ENCODE data around the gene SWT1.

DNA sequence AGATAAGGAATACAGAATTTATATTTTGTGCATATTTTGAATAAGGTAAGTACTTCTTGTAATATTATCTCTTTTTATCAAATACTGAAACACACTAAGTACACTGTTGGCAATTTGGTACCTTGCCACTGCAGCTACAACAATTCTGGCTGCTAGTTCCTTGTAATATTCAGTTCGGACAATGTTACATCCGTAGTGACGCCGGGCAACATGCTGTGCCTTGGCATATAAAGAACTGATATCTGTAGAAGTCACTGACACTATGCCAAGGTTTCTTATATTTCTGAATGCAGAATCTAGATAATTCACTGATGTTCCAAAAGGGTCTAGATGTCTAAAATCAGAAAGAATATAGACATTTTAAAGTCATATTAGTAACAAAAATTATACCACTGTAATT, 17.7 kb upstream of the SWT1 start:
- TF ChIP-seq, protein P1, sequence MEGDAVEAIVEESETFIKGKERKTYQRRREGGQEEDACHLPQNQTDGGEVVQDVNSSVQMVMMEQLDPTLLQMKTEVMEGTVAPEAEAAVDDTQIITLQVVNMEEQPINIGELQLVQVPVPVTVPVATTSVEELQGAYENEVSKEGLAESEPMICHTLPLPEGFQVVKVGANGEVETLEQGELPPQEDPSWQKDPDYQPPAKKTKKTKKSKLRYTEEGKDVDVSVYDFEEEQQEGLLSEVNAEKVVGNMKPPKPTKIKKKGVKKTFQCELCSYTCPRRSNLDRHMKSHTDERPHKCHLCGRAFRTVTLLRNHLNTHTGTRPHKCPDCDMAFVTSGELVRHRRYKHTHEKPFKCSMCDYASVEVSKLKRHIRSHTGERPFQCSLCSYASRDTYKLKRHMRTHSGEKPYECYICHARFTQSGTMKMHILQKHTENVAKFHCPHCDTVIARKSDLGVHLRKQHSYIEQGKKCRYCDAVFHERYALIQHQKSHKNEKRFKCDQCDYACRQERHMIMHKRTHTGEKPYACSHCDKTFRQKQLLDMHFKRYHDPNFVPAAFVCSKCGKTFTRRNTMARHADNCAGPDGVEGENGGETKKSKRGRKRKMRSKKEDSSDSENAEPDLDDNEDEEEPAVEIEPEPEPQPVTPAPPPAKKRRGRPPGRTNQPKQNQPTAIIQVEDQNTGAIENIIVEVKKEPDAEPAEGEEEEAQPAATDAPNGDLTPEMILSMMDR (IDR thresholded peaks at IDR 0.05; ENCODE audit: insufficient read depth, low read length), result no peak
- TF ChIP-seq, protein P2, sequence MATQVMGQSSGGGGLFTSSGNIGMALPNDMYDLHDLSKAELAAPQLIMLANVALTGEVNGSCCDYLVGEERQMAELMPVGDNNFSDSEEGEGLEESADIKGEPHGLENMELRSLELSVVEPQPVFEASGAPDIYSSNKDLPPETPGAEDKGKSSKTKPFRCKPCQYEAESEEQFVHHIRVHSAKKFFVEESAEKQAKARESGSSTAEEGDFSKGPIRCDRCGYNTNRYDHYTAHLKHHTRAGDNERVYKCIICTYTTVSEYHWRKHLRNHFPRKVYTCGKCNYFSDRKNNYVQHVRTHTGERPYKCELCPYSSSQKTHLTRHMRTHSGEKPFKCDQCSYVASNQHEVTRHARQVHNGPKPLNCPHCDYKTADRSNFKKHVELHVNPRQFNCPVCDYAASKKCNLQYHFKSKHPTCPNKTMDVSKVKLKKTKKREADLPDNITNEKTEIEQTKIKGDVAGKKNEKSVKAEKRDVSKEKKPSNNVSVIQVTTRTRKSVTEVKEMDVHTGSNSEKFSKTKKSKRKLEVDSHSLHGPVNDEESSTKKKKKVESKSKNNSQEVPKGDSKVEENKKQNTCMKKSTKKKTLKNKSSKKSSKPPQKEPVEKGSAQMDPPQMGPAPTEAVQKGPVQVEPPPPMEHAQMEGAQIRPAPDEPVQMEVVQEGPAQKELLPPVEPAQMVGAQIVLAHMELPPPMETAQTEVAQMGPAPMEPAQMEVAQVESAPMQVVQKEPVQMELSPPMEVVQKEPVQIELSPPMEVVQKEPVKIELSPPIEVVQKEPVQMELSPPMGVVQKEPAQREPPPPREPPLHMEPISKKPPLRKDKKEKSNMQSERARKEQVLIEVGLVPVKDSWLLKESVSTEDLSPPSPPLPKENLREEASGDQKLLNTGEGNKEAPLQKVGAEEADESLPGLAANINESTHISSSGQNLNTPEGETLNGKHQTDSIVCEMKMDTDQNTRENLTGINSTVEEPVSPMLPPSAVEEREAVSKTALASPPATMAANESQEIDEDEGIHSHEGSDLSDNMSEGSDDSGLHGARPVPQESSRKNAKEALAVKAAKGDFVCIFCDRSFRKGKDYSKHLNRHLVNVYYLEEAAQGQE (IDR thresholded peaks at IDR 0.05; ENCODE audit: insufficient replicate concordance, low read depth), result no peak
- TF ChIP-seq POLR2AphosphoS5 (IDR thresholded peaks at IDR 0.05; ENCODE audit: low read depth), result no peak
- TF ChIP-seq GABPA (IDR thresholded peaks at IDR 0.05; ENCODE audit: low read depth), result no peak
- TF ChIP-seq SPI1 (IDR thresholded peaks at IDR 0.05; ENCODE audit: borderline replicate concordance, low read depth), result no peak
